Mesenchymal stem cell (in vitro differentiated cells and primary cell): ENCODE data around the gene SRGAP3. TPM values are rescaled to one million over a fixed set of nuclear protein-coding genes. Genes with fewer than 3 reads are reported as not detected.

Experiments
- small RNA-seq: library from polyadenylated mRNA; stranded (forward); fragments of <200 nt; extraction: miRNeasy Mini kit (QIAGEN cat#:217004); gene quantifications from one replicate; pipeline ENCODE3, GENCODE V24; 2013; ENCODE audit warnings: low read depth

SRGAP3 gene

Small RNA genes within 50 kb of the gene (small RNA-seq; reads per million reads assigned to genes)
- gene RF00416, result not detected
